DMS53 treated with DMSO at 0.1 percent for 48 hours (cell line): ENCODE results near the gene CNDP1.
A peak's percentile ranks its signal among the peaks of the same experiment; 100 is the strongest.
"Not testable (repeated sequence)": the region's sequence is repeated elsewhere in the genome, so short reads cannot be mapped to it uniquely, and the experiment has no call there.

Source experiments
- DNase-seq: peaks from one replicate; lab custom pipeline; 2025; ENCODE audit not compliant: unreplicated experiment; lab: John Stamatoyannopoulos, UW

Gene CNDP1

DNA sequence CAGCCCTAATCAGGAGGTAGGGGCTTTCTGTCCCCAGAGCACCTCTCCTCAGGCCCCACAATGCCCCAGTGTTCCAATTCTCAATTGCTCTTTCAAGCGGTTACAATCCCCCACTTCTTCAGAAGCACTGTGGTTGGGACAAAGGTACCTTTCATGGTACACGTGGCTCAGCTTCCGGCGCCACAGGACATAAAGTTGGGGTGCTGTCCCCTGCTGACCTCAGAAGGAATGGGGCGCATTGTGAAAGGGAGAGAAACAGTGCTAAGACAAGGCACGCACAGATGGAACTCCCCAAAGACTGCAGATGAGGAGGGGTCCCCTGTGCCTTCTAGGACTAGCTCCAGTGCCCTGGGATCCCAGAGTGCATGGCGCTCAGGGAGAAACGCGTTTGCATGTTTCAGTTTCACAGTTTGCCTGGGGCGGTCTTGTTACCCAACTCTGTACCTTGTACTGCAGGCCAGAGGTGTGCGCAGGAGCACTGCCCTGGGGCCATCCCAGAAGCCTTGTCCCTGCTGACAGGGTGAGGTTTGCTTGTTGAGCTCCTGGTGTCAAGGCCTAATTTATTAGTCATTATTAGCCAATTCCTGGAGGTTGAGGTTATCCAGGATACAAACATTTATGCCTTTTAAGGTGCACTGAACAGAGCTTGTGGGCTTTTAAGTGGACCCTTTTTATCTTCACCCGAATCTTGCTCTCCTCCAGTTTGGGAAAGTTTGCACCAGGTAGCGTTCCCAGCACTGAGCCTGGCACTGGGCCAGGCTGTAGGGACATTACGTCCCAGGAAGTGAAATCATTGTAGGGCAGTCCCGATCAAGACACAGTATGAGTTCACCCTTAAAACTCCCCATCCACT is 7.6 kb downstream of the CNDP1 start:
- DNase-seq, result no peak

DNA sequence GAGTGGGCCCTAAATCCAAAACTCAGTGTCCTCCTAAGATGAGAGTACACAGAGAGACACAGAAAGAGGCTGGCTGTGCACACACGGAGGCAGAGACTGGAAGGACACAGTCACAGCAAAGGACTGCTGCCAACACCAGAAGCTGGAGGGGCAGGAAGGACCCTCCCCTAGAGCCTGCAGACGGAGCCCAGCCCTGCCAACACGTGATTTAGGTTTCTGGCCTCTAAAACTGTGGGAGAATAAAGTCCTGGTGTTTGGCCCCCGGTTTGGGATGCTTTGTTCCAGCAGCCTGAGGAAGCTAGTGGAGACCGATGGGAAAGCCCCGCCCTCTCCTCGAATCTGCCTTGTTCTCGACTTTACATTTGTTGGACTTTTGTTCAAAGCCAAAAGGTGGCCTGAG is 10.6 kb downstream of the CNDP1 start:
- no peak for DNase-seq

GRCh38 chr18:74546007-74546406 is 11.7 kb downstream of the CNDP1 start:
- no peak for DNase-seq

DNA sequence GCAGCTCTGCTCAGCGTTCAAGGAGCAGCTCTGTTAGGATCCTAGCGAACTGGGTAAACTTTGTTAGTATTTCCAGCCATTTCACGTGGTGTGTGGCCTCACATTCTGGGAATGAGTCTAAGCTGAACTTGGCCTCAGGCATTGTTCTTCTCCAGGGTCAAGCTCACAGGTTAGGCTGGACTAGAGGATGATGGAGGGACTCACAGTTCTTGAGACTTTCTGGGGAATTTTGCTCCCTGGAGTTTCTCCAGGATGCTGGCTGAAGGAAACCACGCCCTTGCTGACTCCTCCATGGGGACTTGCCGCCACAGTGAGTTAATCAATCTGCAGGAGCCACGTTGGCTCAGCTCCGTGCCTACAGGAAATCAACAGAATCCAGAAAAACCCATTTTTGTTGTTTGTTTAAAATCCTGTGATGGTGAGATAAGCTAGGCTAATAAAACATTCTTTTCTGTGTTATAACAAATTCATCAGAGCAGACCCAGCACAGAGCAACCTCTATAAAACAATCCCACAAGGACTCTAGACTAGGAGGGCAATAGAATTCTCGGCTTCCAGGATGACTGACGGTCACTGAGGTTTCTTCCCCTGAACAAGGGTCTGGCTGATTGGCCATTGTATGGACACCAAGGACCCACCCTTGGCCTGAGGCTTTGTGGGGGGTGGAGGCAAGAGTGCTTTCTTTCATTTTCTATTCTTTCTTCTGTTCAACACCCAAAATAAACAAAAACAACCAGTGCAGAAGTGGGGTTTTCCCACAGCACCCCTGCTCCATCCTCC is 12.6 kb downstream of the CNDP1 start:
- DNase-seq, result no peak

DNA sequence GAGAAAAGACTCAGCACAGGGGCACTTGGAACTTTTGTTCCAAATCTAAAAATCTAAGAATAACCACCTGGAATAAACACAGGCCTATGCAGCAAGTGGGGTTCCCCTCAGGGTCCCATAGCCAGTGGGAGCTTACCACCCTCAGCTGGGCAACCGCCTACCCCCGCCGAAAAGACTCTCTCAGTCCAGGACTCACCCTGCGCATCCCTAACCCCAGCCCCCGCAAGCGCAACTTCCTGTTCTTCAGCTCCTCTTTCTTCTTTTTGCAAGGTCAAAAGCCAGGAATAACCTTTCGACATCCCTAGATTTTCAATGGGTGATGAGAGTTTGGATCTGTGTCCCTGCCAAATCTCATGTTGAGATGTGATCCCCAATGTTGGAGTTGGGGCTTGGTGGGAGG is 13.6 kb downstream of the CNDP1 start:
- DNase-seq, result no peak

DNA sequence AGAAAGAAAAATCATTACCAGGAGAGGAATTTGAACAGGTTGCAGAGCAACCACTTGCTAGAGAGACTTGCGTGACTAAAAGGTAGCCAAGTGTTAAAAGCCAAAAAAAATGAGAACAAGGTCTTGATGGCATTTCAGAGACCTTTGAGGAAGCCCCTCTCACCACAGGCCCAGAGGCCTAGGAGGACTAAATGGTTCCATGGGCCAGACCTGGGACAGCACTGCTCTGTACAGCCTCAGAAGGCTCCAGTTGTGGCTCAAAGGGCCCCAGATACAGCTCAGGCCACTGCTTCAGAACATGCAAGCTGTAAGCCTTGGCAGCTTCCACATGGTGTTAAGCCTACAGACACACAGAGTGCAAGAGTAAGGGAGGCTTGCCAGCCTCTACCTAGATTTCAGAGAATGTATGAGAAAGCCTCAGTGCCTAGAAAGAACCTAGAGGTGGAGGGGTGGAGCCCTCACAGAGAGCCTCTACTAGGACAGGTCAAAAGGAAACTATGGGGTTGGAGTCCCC is 15.3 kb downstream of the CNDP1 start:
- DNase-seq, result no peak

DNA sequence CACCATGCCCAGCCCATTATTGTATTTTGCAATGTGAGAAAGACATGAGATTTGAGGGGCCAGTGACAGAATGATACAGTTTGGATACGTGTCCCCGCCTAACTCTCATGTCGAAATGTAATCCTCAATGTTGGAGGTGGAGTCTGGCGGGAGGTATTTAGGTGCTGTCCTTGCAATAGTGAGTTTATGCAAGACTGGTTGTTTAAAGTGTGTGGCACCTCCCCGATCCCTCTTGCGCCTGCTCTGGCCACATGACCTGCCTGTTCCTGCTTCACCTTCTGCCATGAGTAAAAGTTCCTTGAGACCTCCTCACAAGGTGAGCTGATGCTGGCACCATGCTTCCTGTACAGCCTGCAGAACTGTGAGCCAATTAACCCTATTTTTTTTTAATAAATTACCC is 16.6 kb downstream of the CNDP1 start:
- no peak for DNase-seq

- no peak for DNase-seq
These were observed 17.2 kb downstream of the CNDP1 start for GRCh38 chr18:74551452-74551851.

DNA sequence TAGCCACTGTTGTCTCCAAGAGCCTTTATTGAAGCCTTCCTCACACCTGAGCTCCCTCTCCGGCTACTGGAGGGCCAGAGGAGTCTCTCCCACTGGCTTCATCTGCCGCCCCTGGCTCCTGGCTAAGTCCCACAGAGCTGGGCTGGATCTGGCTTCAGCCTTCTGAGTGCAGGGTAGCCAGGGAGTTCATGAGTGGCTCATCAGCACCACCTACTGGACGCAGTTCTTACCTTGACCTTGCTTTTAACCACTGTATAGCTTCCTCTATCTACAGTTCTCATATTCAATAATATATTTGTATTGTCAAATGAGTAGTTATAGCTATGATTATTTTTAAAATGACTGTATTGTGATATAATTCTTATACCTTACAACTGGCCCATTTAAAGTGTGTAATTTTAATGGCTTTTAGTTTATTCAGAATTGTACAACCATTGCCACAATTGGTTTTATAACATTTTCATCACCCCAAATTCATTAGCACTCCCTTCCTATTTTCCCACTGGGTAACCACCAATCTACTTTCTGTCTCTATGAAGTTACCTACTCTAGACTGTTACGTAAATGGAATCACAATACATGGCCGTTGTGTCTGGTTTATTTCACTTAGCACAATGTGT is 17.7 kb downstream of the CNDP1 start:
- DNase-seq, result peak; percentile 95

DNA sequence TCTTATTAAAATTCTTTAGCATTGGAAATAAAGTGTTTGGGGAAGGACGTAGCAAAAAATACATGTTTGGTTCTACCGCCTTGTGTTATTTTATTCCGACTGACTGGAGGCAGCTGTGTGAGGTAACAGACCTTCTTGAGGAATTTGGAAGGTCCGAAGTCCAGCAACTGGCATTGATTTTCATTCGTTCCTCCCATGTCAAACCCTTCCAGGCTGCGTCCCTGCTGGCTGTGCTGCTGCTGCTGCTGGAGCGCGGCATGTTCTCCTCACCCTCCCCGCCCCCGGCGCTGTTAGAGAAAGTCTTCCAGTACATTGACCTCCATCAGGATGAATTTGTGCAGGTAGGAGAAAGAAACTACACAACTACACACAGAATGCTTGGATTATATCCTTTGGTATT is 21.8 kb downstream of the CNDP1 start:
- no peak for DNase-seq

- no peak for DNase-seq
These were observed 23.8 kb downstream of the CNDP1 start for GRCh38 chr18:74558096-74558495.

DNA sequence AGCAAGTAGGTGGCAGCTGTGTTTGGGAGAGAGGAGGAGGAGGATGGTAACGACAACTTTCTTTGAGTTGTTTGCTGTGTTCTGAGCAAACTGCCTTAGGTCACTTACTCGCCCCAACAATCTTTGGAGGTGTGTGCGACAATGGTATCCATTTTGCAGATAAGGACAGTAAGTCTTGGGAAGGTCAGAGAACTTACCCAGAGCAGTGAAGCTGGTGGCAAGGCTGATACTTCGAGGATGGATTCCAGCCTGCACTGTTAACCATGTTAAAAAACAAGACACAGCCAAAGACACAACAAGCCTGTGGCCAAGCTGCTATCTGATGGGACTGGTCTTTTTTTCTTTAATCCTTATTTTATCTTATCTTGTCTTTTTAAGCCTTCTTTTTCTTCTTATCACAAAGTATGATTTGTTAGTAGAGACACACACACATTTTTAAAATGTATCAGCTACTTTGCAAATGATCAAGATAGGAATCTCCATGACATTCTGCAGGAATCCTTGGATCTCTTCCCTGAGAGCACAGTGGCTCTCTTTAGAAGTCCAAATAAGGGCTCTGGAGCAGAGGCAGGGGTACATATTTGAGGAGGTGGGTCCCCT is 27.9 kb downstream of the CNDP1 start:
- DNase-seq, result no peak

GRCh38 chr18:74562775-74563174 is 28.5 kb downstream of the CNDP1 start:
- no peak for DNase-seq

- DNase-seq, result no peak
These were observed 29.7 kb downstream of the CNDP1 start for GRCh38 chr18:74563999-74564398.

DNA sequence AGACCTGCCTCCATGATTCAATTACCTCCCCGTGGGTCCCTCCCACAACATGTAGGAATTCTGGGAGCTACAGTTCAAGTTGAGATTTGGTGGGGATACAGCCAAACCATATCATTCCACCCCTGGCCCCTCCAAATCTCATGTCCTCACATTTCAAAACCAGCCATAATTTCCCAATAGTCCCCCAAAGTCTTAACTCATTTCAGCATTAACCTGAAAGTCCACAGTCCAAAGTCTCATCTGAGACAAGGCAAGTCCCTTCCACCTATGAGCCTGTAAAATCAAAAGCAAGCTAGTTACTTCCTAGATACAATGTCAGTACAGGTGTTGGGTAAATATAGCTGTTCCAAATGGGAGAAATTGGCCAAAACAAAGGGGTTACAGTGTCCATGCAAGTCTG is 30.9 kb downstream of the CNDP1 start:
- DNase-seq, result not testable (repeated sequence)

GRCh38 chr18:74565993-74566392 is 31.7 kb downstream of the CNDP1 start:
- DNase-seq, result not testable (repeated sequence)

- no peak for DNase-seq
These were observed 33.5 kb downstream of the CNDP1 start for GRCh38 chr18:74567822-74568221.

DNA sequence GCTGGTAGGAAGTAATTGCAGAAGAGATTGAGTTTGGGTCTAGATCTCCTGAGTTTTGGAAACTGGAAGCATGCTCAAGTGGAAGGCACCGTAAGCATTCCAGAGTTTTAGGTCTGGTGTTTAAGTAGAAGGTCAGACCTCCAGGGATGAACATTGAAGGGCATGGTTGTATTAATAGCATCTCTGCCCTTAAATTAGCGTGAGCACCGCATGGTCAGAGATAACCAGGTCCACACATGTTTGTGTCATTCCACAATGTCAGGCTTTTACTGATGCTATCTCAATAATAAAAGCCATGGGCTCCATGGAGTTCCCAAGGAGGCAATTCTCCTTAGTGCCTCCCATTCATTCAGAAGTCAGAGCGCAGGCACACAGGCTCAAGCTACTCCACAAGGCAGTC is 35.1 kb downstream of the CNDP1 start:
- no peak for DNase-seq

- DNase-seq, result no peak
These were observed 36.0 kb downstream of the CNDP1 start for GRCh38 chr18:74570266-74570665.

DNA sequence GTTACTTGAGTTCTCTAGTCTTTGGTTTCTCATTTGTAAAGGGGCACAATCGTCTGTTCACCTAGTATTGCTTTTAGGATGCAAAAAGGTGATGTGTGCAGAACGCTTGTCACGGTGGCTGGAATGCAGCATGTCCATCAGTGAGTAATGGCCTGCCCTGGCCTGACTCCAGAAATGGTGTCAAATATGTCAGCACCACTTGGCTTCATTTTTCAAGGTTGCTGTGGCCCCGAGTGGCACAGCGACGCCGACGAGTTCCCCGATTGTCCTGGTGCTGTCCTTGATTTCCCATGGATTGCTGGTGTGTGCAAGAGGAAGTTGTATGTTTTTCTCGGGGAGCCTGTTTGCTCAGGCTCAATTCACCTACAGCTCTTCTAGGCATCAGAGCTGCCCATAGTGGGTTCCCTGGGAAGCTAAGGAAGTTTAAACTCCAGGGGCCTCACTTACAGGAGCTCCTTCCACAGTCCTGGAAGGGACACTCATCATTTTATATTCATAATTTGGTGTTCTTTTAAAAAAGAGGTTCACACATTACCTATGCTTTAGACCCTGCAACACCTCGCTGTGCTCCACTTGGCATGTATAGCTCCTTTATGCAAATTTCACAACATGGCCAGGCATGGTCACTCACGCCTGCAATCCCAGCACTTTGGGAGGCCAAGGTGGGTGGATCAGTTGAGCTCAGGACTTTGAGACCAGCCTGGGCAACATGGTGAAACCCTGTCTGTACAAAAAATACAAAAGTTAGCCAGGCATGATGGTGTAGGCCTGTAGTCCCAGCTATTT is 37.8 kb downstream of the CNDP1 start:
- DNase-seq, result no peak

GRCh38 chr18:74573053-74573452 is 38.8 kb downstream of the CNDP1 start:
- no peak for DNase-seq
